HG03025 (cell line): ENCODE results near the gene RNGTT.
"Not testable (repeated sequence)": the region's sequence is repeated elsewhere in the genome, so short reads cannot be mapped to it uniquely, and the experiment has no call there.

Source experiments
- ATAC-seq: cut with Tn5 transposase; IDR thresholded peaks from one replicate; pipeline ENCODE4 v1.9.1; 2021; ENCODE audit warnings: mild to moderate bottlenecking, moderate library complexity; ENCODE audit not compliant: unreplicated experiment, low FRiP score

RNGTT gene

DNA sequence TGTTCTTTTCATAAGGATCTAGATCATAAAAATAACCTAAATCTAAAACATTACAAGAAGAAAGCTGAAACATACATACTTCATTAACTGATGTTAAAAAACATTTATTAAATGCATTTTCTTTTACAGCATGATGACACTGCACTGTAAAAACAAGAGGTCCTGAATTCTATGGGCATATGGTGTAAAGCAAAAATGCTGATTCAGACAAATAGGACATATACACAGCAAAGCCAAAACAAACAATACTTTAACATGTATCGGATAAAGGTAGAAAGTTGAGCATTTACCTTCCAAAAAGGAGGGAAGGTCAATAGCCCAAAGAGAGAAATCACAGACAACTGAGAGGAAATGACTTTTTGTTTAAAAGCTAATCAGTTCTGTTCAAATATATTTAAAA is 221.5 kb downstream of the RNGTT start:
- ATAC-seq, result no peak

DNA sequence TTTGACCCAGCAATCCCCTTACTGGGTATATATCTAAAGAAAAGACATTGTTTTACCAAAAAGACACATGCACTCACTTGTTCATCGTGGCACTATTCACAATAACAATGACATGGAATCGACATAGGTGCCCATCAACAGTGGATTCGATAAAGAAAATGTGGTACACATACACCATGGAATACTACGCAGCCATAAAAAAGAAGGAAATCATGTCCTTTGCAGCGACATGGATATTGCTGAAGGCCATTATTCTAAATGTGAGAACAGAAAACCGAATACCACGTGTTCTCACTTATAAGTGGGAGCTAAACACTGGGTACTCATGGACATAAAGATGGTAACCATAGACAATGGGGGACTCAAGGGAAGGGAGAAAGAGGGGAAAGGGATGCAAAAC is 222.3 kb downstream of the RNGTT start:
- no peak for ATAC-seq

DNA sequence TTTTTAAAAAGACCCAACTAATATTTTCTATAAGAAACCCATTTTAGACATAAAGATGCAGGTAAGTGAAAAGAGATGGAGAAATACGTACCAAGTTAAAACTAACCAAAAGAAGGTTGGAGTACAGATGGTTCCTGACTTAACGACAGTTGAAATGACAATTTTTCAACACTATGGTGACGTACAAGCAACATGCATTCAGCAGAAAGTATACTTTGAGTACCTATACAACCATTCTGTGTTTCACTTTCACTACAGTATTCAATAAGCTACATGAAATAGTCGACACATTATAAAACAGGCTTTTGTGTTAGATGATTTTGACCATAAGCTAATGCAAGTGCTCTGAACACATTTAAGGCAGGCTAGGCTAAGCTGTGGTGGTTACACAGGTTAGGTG is 228.9 kb downstream of the RNGTT start:
- no peak for ATAC-seq

DNA sequence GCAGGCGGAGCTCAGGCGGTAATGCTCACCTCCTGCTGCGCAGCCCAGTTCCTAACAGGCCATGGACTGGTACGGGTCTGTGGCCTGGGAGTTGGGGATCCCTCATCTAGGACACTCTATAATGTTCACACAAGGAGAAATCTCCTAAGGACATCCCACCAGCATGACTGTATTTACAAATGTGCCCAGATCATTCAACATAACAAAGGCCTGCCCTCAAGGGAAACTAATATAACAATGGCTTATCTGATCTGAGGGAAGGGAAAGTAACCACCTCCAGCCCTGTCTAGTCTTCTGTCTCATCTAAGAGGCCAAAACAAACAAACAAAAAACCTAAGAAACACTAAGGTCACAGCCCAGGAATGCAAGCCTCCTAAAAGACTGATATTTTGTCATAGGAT is 232.8 kb downstream of the RNGTT start:
- ATAC-seq, result no peak

DNA sequence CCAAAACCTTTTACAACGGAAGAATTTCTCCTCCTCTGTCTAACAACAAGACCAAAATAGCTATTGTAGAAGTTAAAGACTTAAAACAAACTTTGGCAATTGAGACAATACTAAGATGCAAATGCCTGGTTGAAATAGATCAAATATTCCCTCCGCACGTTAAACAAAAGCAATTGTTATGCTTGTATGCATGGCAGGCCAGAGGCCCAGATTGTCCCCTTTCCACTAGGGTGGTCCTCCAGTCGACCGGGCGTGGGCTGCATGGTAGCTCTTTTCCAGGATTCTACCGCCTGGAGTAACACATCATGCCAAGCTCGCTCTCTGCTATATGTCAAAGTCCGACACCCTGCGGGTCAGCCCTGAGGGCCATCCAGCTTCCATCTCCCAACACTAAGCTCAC is 234.7 kb downstream of the RNGTT start:
- ATAC-seq, result no peak

DNA sequence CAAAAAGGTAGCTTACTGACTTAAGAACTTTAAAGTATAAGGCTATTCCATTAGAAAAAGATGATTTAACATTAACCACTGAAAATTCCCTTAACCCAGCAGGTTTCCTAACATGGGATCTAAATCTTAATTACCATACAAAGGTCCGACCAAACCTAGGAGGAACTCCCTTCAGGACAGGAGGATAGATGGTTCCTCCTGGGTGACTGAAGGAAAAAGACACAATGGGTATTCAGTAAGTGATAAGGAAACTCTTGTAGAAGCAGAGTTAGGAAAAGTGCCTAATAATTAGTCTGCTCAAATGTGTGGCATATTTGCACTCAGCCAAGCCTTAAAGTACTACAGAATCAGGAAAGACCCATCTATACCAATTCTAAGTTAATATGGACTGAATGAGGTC is 237.0 kb downstream of the RNGTT start:
- ATAC-seq, result not testable (repeated sequence)

DNA sequence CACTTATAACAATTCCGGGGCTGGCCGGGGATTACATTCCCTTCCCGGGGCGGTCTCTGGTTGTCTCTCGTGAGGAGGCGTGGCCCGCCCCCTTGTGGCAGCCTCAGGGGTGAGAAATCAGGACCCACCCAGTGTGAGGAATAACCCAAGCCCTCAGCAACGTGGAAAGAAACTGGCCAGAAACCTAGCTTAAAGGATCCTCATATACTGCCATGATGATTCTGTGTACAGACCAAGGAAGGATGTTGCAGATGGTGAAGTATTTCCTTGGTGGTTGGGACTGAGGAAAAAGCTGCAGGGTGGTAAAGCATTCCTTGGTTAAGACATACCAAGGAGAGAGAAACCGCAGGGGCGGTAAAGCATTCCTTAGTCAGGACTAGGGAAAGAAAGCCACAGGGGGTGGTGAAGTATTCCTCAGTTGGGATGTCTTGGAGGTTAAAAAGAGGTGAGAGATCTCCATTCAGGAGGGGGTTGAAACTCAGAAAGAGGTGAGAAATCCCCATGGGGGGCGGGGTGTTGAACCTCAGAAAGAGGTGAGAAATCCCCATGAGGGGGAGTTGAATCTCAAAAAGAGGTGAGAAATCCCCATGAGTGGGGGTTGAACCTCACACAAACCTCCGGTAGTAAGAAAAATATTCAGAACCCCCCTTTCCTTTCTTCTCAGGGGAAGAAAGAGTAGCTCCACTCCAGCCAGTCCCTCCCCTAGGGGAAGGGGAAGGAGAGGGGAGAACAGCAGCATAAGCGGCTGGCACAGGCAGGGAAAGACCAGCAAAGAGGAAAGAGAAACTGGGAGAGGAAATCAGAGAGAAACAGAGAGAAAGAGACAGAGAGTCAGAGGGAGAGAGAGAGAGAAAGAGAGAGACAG is 238.1 kb downstream of the RNGTT start:
- ATAC-seq, result no peak

DNA sequence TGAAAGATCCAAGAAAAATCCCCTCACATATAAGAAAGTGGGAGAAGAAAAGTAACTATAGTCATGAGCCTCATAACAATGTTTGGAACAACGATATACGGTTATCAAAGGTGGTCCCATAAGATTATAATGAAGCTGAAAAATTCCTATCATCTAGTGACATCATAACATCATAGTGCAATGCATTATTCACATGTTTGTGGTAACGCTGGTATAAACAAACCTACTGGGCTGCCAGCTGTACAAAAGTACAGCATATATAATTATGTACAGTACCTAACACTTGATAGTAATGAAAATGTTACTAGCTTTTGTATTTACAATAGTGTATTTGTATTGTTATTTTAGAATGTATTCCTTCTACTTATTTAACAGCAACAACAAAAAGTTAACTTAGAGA is 240.7 kb downstream of the RNGTT start:
- ATAC-seq, result no peak

DNA sequence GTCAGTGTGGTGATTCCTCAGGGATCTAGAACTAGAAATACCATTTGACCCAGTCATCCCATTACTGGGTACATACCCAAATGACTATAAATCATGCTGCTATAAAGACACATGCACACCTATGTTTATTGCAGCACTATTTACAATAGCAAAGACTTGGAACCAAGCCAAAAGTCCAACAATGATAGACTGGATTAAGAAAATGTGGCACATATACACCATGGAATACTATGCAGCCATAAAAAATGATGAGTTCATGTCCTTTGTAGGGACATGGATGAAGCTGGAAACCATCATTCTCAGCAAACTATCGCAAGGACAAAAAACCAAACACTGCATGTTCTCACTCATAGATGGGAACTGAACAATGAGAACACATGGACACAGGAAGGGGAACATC is 247.0 kb downstream of the RNGTT start:
- not testable (repeated sequence) for ATAC-seq

DNA sequence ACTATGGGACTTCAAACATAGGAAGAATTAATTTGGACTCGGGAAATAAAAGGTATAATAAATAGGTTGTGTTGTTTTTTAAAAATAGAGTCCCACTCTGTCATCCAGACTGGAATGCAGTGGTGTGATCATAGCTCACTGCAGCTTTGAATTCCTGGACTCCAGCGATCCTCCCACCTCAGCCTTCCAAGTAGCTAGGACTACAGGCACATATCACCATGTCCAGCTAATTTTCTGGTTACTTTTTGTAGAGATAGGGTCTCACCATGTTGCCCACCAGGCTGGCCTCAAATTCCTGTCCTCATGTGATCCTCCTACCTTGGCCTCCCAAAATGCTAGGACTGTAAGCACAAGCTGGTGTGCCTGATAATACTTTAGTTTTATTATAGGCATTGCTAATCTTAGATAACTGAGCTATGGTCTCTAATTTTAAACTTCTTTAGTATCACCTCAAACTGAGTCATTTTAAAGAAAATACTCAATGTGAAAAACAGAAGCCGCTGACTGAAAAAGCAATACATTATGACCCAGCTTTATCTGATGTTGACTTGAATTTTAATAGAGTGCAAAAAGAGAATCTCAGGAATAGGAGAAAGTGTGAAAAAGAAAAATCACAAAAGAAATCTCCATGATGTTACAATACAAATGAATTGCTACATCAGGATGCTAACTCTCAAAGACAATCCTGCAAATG is 251.0 kb downstream of the RNGTT start:
- ATAC-seq, result no peak

DNA sequence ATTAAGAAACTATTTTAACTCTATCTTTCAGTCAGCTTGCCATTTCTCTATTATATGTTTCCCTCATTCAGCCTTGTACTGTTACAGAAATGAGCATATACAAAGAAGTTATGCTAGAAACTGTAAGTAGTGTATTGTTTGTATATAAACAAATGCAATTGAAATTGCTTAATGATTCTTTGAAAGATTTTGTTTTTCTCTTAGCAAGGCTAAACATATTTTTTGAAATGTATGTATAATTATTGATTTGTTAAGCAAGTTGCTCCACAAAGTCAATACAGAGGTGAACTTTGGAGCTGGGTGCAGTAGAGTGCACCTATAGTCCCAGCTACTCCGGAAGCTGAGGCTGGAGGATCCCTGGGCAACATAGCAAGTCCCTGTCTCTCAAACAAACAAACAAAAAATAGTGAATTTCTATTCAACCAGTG is 253.6 kb downstream of the RNGTT start:
- no peak for ATAC-seq

DNA sequence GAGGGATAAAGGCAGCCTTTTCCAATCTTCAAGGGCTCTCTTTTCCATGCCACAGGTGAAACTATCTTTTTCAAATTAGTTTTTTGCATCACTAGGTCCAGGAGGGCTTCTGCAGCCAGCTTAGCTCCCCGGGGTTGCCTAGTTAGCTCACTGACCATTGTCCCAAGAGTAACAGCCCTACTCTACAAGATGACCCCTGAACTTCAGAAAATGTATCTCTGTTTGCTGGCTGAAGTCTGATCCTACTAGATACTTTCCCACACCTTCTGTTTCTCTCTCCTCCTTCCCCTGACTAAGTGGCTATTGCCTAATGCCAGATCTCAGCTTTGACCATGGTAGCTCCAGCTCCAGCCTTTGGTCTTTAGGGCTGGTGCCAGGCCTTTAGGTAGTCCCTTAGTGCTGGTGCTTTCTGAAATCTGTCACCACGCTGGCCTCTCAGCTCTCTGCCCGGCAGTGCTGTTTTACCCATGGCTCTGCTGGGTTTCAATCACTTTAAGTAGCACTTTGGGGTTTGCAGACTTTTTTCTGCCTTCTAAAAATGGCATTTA is 255.1 kb downstream of the RNGTT start:
- no peak for ATAC-seq

DNA sequence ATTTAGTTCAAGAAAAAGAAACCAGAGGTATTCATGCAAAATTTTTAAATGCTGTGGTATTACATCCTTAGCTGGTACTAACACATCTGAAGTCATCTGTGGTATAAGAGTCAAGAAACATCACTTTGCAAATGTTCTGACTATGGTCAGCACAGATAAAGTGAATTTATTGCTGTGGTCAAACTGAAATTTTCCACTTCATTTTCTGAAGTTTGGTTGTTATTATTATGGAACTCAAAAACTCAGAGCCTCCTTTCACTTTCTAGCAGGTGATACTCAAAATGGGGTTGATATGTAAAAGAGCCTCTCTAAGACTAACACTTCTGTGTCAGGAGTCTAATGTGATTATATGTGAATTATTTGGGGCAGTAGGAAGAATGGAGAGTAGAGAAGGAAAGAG is 257.8 kb downstream of the RNGTT start:
- peak; percentile 87 for ATAC-seq

DNA sequence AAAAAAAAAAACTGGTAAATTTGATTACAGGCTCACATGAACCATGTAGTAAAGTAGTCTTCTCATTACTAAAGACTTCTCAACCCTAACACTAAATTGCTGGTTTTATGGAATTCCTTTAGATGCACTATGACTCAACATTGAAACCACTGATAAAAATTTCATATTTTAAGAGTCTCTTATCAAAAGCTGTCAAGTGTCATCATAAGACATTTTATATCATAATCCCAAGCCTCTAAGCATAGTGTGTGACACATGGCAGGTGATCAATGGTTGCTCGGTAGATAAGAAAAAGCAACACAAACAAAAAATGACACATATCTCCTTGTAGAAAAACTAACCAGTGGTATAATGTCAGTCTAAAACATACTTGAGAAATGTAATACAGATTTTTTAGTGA is 258.4 kb downstream of the RNGTT start:
- ATAC-seq, result no peak

DNA sequence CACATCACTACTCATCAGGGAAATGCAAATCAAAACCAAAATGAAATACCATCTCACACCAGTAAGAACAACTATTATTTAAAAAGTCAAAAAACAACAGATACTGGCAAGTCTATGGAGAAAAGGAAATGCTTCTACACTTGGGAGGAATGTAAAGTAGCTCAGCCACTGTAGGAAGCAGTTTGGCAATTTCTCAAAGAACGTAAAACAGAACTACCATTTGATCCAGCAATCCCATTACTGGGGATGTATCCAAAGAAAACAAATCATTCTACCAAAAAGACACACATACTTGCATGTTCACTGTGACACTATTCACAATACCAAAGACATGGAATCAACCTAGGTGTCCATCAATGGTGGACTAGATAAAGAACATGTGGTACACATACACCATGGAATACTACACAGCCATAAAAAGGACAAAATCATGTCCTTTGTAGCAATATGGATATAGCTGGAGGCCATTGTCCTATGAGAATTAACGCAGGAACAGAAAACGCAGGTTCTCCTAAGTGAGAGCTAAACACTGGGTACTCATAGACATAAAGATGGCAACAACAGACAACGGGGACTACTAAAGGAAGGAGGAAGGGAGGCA is 260.4 kb downstream of the RNGTT start:
- no peak for ATAC-seq

DNA sequence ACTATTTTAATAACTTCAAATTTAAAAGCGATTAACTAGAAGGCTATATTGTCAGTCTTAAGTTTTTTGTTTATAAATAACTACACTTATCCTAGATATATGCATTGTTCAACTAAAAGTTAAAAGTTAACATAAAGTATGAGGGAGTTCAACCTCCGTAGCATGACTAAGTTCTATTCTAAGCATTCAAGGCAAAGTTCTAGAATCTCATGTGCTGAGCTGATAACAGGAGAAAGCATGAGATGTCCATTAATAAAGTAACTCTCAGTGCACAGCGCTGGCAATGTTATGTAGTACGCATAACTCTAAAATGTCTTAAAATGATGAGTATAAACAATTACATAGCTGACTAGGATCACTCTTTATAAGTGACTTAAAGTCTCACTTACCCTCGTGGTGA is 264.8 kb downstream of the RNGTT start:
- no peak for ATAC-seq

DNA sequence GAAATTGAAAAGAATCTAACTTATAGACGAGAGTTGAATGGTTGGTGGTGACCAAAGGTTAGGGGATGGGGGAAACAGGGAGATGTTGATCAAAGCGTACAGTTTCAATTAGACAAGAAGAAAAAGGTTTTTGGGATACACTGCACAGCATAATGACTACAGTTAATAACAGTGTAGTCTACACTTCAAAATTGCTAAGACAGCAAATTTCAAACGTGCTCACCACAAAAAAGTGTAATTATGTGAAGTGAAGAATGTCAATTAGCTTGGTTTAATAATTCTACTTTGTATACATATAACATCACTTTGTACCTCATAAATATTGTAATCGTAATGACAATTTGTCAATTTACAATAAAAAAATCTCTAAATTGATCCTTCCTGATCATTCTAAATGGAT is 267.5 kb downstream of the RNGTT start:
- no peak for ATAC-seq

DNA sequence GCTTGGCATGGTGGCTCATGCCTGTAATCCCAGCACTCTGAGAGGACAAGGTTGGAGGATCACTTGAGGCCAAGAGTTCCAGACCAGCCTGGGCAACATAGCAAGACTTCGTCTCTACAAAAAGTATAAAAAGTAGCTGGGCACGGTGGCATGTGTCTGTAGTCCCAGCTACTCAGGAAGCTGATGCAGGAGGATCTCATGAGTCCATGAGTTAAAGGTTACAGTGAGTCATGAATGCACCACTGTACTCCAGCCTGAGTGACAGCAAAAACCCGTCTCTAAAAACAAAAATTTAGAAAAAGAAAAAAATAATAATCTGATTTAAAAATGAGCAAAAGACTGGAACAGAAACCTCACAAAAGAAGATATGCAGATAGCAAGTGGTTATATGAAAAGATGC is 279.7 kb downstream of the RNGTT start:
- ATAC-seq, result no peak

DNA sequence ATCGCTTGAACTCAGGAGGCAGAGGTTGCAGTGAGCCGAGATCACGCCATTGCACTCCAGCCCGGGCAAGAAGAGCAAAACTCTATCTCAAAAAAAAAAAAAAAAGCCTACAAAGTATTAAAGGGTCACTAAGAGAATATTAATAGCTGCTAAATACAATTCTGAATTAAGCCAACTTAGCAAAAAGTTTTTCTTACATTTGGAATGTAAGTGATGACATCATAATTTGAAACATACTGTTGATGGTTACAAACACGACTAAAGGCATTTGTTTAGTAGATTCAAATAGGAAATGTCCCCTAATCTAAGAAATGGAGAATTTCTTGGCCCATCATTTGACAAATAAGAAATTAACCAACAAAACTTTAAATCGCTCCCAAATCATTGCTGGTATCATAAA is 282.8 kb downstream of the RNGTT start:
- no peak for ATAC-seq

DNA sequence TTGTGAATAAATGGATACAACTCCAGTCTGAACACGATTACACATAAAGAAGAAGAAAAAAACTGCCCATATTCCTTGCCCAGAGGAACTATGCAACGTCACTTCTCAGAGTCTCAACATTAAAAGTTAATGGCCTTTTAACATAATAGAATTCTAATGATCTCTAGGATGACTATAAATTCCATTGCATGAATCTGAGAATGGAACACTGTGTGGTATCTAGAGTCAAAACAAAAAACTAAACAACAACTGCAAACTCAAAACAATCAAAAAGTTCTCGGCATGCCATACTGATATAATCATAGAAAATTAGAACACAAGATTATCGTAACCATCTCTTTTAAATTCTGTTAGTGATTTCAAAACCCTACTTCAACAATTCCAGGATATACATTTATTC is 283.6 kb downstream of the RNGTT start:
- ATAC-seq, result no peak

DNA sequence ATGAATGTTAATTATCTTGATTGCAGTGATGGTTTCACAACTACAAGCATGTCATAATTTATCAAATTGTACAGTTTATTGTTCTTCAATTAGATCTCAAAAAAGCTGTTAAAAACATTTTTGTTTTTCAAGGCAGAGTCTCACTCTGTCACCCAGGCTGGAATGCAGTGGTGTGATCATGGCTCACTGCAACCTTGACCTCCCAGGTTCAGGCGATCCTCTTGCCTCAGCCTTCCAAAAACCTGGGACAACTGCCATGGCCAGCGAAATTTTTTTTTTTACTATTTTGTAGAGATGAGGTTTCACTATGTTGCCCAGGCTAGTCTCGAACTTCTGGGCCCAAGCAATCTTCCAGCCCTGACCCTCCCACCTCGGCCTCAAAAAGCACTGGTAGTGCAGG is 286.1 kb downstream of the RNGTT start:
- ATAC-seq, result no peak
